SK-N-SH treated with all-trans-retinoic acid at 6 μM for 48 hours (cell line): Measurements from ENCODE around the gene OLFML2A.

Experiments used
- ARNTL ChIP-seq: fragments of 450-650 bp; formaldehyde crosslinking; IDR thresholded peaks from 2 replicates; pipeline ENCODE4 v1.5.0; 2020; ENCODE audit warnings: low read depth, mild to moderate bottlenecking, moderate library complexity, borderline replicate concordance
- CREB5 ChIP-seq: fragments of 250-450 bp; sonication (Bioruptor Pico); IDR thresholded peaks from 2 replicates; pipeline ENCODE4 v1.5.1; 2020; ENCODE audit warnings: low read depth, mild to moderate bottlenecking, moderate library complexity
- CSDC2 ChIP-seq: fragments of 250-450 bp; sonication (Bioruptor Pico); IDR thresholded peaks from 2 replicates; pipeline ENCODE4 v1.5.0; 2020; ENCODE audit warnings: mild to moderate bottlenecking, moderate library complexity
- ESRRG ChIP-seq: fragments of 250-450 bp; sonication (Bioruptor Pico); IDR thresholded peaks from 2 replicates; pipeline ENCODE4 v1.6.1; 2021; ENCODE audit warnings: mild to moderate bottlenecking
- GLIS3 ChIP-seq: fragments of 250-450 bp; sonication (Bioruptor Pico); IDR thresholded peaks from 2 replicates; pipeline ENCODE4 v1.5.0; 2020; ENCODE audit warnings: mild to moderate bottlenecking, moderate library complexity
- OSR1 ChIP-seq: fragments of 250-450 bp; sonication (Bioruptor Pico); IDR thresholded peaks from 2 replicates; pipeline ENCODE4 v1.8.0; 2022; ENCODE audit warnings: moderate library complexity, mild to moderate bottlenecking, inconsistent platforms
- PATZ1 ChIP-seq: fragments of 250-450 bp; sonication (Bioruptor Pico); IDR thresholded peaks from 2 replicates; pipeline ENCODE4 v1.8.0; 2020; ENCODE audit warnings: mild to moderate bottlenecking, moderate library complexity, borderline replicate concordance
- POU6F1 ChIP-seq: fragments of 250-450 bp; sonication (Bioruptor Pico); IDR thresholded peaks from 2 replicates; pipeline ENCODE4 v1.8.0; 2021; ENCODE audit warnings: low read depth, mild to moderate bottlenecking, moderate library complexity, borderline replicate concordance
- RARB ChIP-seq: fragments of 250-450 bp; sonication (Bioruptor Pico); IDR thresholded peaks from 2 replicates; pipeline ENCODE4 v1.8.0; 2021; ENCODE audit warnings: mild to moderate bottlenecking, moderate library complexity
- SNAI2 ChIP-seq: fragments of 250-450 bp; sonication (Bioruptor Pico); IDR thresholded peaks from 2 replicates; pipeline ENCODE4 v1.5.0; 2020; ENCODE audit warnings: mild to moderate bottlenecking, moderate library complexity
- TCF4 ChIP-seq: fragments of 250-450 bp; sonication (Bioruptor Pico); IDR thresholded peaks from 2 replicates; pipeline ENCODE4 v1.8.0; 2021; ENCODE audit warnings: mild to moderate bottlenecking, moderate library complexity, borderline replicate concordance
- ZC3H10 ChIP-seq: fragments of 250-450 bp; sonication (Bioruptor Pico); IDR thresholded peaks from 2 replicates; pipeline ENCODE4 v1.5.1; 2021; ENCODE audit warnings: mild to moderate bottlenecking, moderate library complexity
- ZFP30 ChIP-seq: fragments of 450-650 bp; formaldehyde crosslinking; IDR thresholded peaks from 2 replicates; pipeline ENCODE4 v1.5.0; 2022; ENCODE audit warnings: mild to moderate bottlenecking, moderate library complexity
- ZNF565 ChIP-seq: fragments of 450-650 bp; formaldehyde crosslinking; conservative IDR thresholded peaks from 2 replicates; pipeline ENCODE4 v1.5.0; 2020; ENCODE audit warnings: low read depth, mild to moderate bottlenecking, moderate library complexity

- TF ChIP-seq ESRRG (CRISPR knock-in tag) (no peak), PATZ1 (CRISPR knock-in tag) (no peak), TCF4 (no peak), SNAI2 (no peak), RARB (CRISPR knock-in tag) (no peak), ZFP30 (CRISPR knock-in tag) (no peak), CREB5 (CRISPR knock-in tag) (no peak), ZC3H10 (CRISPR knock-in tag) (no peak), ZNF565 (CRISPR knock-in tag) (no peak), CSDC2 (CRISPR knock-in tag) (no peak), POU6F1 (CRISPR knock-in tag) (no peak), ARNTL (no peak), GLIS3 (CRISPR knock-in tag) (no peak), OSR1 (CRISPR knock-in tag) (no peak)
These were observed at the start of gene OLFML2A for GRCh38 chr9:124776954-124777648.
